WTC11 (cell line): ENCODE measurements around the gene MAGI2.

Experiments used
- CREB1 ChIP-seq: sonication (generic); formaldehyde crosslinking; IDR thresholded peaks from 2 replicates; pipeline ENCODE4 v1.8.0; 2023; ENCODE audit warnings: mild to moderate bottlenecking, missing genetic modification reagents
- MXD4 ChIP-seq: fragments of 250-450 bp; sonication (Bioruptor Pico); IDR thresholded peaks from 2 replicates; pipeline ENCODE4 v1.8.0; 2021; ENCODE audit warnings: mild to moderate bottlenecking, moderate library complexity, borderline replicate concordance
- NR3C1 ChIP-seq: sonication (generic); formaldehyde crosslinking; conservative IDR thresholded peaks from 2 replicates; pipeline ENCODE4 v1.8.1; 2023; ENCODE audit warnings: low read depth, mild to moderate bottlenecking, missing genetic modification reagents
- OVOL2 ChIP-seq: fragments of 250-450 bp; sonication (Bioruptor Pico); IDR thresholded peaks from 2 replicates; pipeline ENCODE4 v1.9.0; 2021; ENCODE audit warnings: mild to moderate bottlenecking, borderline replicate concordance
- SMAD3 ChIP-seq: sonication (generic); formaldehyde crosslinking; IDR thresholded peaks from 2 replicates; pipeline ENCODE4 v1.8.0; 2022; ENCODE audit warnings: missing genetic modification reagents, mild to moderate bottlenecking, borderline replicate concordance
- SMAD4 ChIP-seq: sonication (generic); formaldehyde crosslinking; IDR thresholded peaks from 2 replicates; pipeline ENCODE4 v1.8.0; 2022; ENCODE audit warnings: mild to moderate bottlenecking, missing genetic modification reagents
- USF2 ChIP-seq: sonication (generic); formaldehyde crosslinking; IDR thresholded peaks from 2 replicates; pipeline ENCODE4 v1.8.1; 2023; ENCODE audit warnings: mild to moderate bottlenecking, missing genetic modification reagents, moderate library complexity
- TF ChIP-seq, protein P1 (sequence below): fragments of 200-600 bp; IDR thresholded peaks from 2 replicates; pipeline ENCODE4 v1.8.0; 2022; ENCODE audit warnings: antibody characterized with exemption
- TF ChIP-seq, protein P2 (sequence below): sonication (generic); formaldehyde crosslinking; IDR thresholded peaks from 2 replicates; pipeline ENCODE4 v1.8.0; 2022; ENCODE audit warnings: mild to moderate bottlenecking, missing genetic modification reagents
- TF ChIP-seq, protein P3 (sequence below): sonication (generic); formaldehyde crosslinking; IDR thresholded peaks from 2 replicates; pipeline ENCODE4 v1.8.0; 2023; ENCODE audit warnings: missing genetic modification reagents, mild to moderate bottlenecking, borderline replicate concordance

GRCh38 chr7:78792624-78793023 is 660.8 kb downstream of the MAGI2 start:
- TF ChIP-seq CREB1 (no peak), SMAD4 (CRISPR knock-in tag) (no peak), USF2 (CRISPR knock-in tag) (no peak), OVOL2 (CRISPR knock-in tag) (no peak), NR3C1 (CRISPR knock-in tag) (no peak), MXD4 (CRISPR knock-in tag) (no peak), SMAD3 (CRISPR knock-in tag) (no peak)
- TF ChIP-seq, protein P1, sequence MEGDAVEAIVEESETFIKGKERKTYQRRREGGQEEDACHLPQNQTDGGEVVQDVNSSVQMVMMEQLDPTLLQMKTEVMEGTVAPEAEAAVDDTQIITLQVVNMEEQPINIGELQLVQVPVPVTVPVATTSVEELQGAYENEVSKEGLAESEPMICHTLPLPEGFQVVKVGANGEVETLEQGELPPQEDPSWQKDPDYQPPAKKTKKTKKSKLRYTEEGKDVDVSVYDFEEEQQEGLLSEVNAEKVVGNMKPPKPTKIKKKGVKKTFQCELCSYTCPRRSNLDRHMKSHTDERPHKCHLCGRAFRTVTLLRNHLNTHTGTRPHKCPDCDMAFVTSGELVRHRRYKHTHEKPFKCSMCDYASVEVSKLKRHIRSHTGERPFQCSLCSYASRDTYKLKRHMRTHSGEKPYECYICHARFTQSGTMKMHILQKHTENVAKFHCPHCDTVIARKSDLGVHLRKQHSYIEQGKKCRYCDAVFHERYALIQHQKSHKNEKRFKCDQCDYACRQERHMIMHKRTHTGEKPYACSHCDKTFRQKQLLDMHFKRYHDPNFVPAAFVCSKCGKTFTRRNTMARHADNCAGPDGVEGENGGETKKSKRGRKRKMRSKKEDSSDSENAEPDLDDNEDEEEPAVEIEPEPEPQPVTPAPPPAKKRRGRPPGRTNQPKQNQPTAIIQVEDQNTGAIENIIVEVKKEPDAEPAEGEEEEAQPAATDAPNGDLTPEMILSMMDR: no peak
- TF ChIP-seq, protein P2, sequence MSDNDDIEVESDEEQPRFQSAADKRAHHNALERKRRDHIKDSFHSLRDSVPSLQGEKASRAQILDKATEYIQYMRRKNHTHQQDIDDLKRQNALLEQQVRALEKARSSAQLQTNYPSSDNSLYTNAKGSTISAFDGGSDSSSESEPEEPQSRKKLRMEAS (CRISPR knock-in tag): no peak
- TF ChIP-seq, protein P3, sequence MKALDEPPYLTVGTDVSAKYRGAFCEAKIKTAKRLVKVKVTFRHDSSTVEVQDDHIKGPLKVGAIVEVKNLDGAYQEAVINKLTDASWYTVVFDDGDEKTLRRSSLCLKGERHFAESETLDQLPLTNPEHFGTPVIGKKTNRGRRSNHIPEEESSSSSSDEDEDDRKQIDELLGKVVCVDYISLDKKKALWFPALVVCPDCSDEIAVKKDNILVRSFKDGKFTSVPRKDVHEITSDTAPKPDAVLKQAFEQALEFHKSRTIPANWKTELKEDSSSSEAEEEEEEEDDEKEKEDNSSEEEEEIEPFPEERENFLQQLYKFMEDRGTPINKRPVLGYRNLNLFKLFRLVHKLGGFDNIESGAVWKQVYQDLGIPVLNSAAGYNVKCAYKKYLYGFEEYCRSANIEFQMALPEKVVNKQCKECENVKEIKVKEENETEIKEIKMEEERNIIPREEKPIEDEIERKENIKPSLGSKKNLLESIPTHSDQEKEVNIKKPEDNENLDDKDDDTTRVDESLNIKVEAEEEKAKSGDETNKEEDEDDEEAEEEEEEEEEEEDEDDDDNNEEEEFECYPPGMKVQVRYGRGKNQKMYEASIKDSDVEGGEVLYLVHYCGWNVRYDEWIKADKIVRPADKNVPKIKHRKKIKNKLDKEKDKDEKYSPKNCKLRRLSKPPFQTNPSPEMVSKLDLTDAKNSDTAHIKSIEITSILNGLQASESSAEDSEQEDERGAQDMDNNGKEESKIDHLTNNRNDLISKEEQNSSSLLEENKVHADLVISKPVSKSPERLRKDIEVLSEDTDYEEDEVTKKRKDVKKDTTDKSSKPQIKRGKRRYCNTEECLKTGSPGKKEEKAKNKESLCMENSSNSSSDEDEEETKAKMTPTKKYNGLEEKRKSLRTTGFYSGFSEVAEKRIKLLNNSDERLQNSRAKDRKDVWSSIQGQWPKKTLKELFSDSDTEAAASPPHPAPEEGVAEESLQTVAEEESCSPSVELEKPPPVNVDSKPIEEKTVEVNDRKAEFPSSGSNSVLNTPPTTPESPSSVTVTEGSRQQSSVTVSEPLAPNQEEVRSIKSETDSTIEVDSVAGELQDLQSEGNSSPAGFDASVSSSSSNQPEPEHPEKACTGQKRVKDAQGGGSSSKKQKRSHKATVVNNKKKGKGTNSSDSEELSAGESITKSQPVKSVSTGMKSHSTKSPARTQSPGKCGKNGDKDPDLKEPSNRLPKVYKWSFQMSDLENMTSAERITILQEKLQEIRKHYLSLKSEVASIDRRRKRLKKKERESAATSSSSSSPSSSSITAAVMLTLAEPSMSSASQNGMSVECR (CRISPR knock-in tag): no peak
